Sigmoid colon (tissue), 7 donors: ENCODE results near the gene SMYD3. TPM values are rescaled to one million over a fixed set of nuclear protein-coding genes. Genes with fewer than 3 reads are reported as not detected.

Experiments used
- DNase-seq: peaks from one replicate; pipeline ENCODE4 v3.0.0-alpha.2; 2019
- H3K27ac ChIP-seq, 4 donors: fragments of 200-600 bp; sonication (generic); one replicate each; pipeline ENCODE4 v1.5.1; 2016 to 2019; ENCODE audit warnings: mild to moderate bottlenecking in 1 of 4
- H3K27me3 ChIP-seq, 3 donors: fragments of 200-600 bp; sonication (generic); one replicate each; pipeline ENCODE4 v1.5.1; 2019; ENCODE audit warnings: mild to moderate bottlenecking in 1 of 3
- H3K36me3 ChIP-seq, 4 donors: fragments of 200-600 bp; sonication (generic); one replicate each; pipeline ENCODE4 v1.5.1; 2016 to 2019
- H3K4me1 ChIP-seq, 4 donors: fragments of 200-600 bp; sonication (generic); one replicate each; pipeline ENCODE4 v1.5.1; 2017 to 2019
- H3K4me3 ChIP-seq, 4 donors: fragments of 200-600 bp; sonication (generic); one replicate each; pipeline ENCODE4 v1.5.1; 2017 to 2019; ENCODE audit warnings: mild to moderate bottlenecking in 2 of 4, moderate library complexity in 1 of 4
- H3K9me3 ChIP-seq, 4 donors: fragments of 200-600 bp in 3 of 4; sonication (generic) in 3 of 4; one replicate each; pipeline versions ENCODE4 v1.5.1 to v1.6.1; 2013 to 2019
- CTCF ChIP-seq, 4 experiments: fragments of 450-650 bp in 3 of 4; fragments of 200-600 bp in 1 of 4; IDR thresholded peaks; one replicate each; pipeline ENCODE4 v1.5.1; 2016 to 2019; ENCODE audit warnings: antibody characterized with exemption in 4 of 4, mild to moderate bottlenecking in 3 of 4, moderate library complexity in 2 of 4
- EP300 ChIP-seq, 4 donors: sonication (generic); formaldehyde crosslinking; IDR thresholded peaks; one replicate each; pipeline ENCODE4 v1.6.1; 2017; ENCODE audit warnings: antibody characterized with exemption in 4 of 4
- POLR2A ChIP-seq, 2 donors: fragments of 450-650 bp; IDR thresholded peaks; one replicate each; pipeline ENCODE4 v1.6.1; 2016; ENCODE audit warnings: antibody characterized with exemption in 2 of 2, mild to moderate bottlenecking in 2 of 2, moderate library complexity in 2 of 2
- POLR2AphosphoS5 ChIP-seq, 4 donors: sonication (generic); formaldehyde crosslinking; IDR thresholded peaks; one replicate each; pipeline ENCODE4 v1.6.1; 2017; ENCODE audit warnings: antibody characterized with exemption in 4 of 4
- WGBS, 2 donors: extraction: QIAGEN DNeasy Blood & Tissue Kit; methylation state at CpG; one replicate each; pipeline ENCODE4 v1.1.7; 2013; 5-methylcytosine and 5-hydroxymethylcytosine counted together
- intact Hi-C: fragments of 100-400 bp; cut with DNase I; formaldehyde crosslinking; loops from one replicate; pipeline ENCODE4 v1.15.1; 2023
- polyA plus RNA-seq, 3 donors: library from polyadenylated mRNA; stranded (reverse); fragments of 200-250 nt; gene quantifications; one replicate each; pipeline ENCODE4 v1.2.3, GENCODE V29; 2013
- total RNA-seq, 4 donors: library from RNA; depleted of rRNA; stranded (reverse); fragments of >200 nt; gene quantifications; one replicate each; pipeline ENCODE4 v1.1.0, GENCODE V29; 2016
- donor health status: healthy with polysubstance abuse.
- donor health status: Bipolar disorder and iron deficiency.
- donor health status: healthy.

Gene SMYD3
- total and polyA plus RNA-seq, 7 donors: 8.7 to 23.8 (median 17.1) TPM

GRCh38 chr1:246343937-246344336 lies 163.1 kb downstream of the SMYD3 start:
- DNase-seq: no peak
- Histone ChIP-seq H3K4me3 (no peak overlapping the region), H3K27me3 (no peaks in the 10 kb centered on the region), H3K27ac (no peak overlapping the region), H3K4me1 (no peaks in the 10 kb centered on the region), H3K9me3 (no peaks in the 10 kb centered on the region), H3K36me3 (no peaks in the 10 kb centered on the region)
- intact Hi-C loops: no loop called here
- WGBS, 2 donors: 95 to 98% methylated on average over 2 of the region's 2 CpGs
- no peak for TF ChIP-seq EP300 (IDR thresholded peaks at IDR 0.05)
- TF ChIP-seq POLR2AphosphoS5 (IDR thresholded peaks at IDR 0.05): no peak
- no peak for TF ChIP-seq POLR2A (IDR thresholded peaks at IDR 0.05)
- TF ChIP-seq CTCF (IDR thresholded peaks at IDR 0.05): no peak

GRCh38 chr1:246343251-246343650 lies 163.8 kb downstream of the SMYD3 start:
- no peaks in the 10 kb centered on the region for H3K4me1 ChIP-seq
- H3K27me3 ChIP-seq: no peaks in the 10 kb centered on the region
- no peak for TF ChIP-seq POLR2AphosphoS5 (IDR thresholded peaks at IDR 0.05)
- TF ChIP-seq EP300 (IDR thresholded peaks at IDR 0.05): no peak
- intact Hi-C loops: no loop called here
- no peaks in the 10 kb centered on the region for H3K36me3 ChIP-seq
- H3K27ac ChIP-seq: no peak overlapping the region
- 87 to 96% methylated on average over 1 of the region's 1 CpG for whole genome bisulfite sequencing, 2 donors
- no peak for DNase-seq
- no peaks in the 10 kb centered on the region for H3K9me3 ChIP-seq
- H3K4me3 ChIP-seq: no peak overlapping the region

GRCh38 chr1:246338546-246338945 lies 168.5 kb downstream of the SMYD3 start:
- Histone ChIP-seq H3K27ac (no peak overlapping the region), H3K9me3 (no peaks in the 10 kb centered on the region), H3K36me3 (no peaks in the 10 kb centered on the region), H3K4me1 (no peaks in the 10 kb centered on the region), H3K27me3 (no peaks in the 10 kb centered on the region), H3K4me3 (no peak overlapping the region)
- no peak for DNase-seq
- TF ChIP-seq CTCF (IDR thresholded peaks at IDR 0.05) (no peak), EP300 (IDR thresholded peaks at IDR 0.05) (no peak), POLR2A (IDR thresholded peaks at IDR 0.05) (no peak), POLR2AphosphoS5 (IDR thresholded peaks at IDR 0.05) (no peak)
- intact Hi-C loops: no loop called here
- 83 to 94% methylated on average over 4 of the region's 4 CpGs for WGBS, 2 donors

- intact Hi-C loops: no loop called here
- no peaks in the 10 kb centered on the region for H3K4me1 ChIP-seq
- no peaks in the 10 kb centered on the region for H3K9me3 ChIP-seq
- no peaks in the 10 kb centered on the region for H3K27me3 ChIP-seq
- H3K36me3 ChIP-seq: no peaks in the 10 kb centered on the region
- WGBS, 2 donors: 89 to 90% methylated on average over 4 of the region's 4 CpGs
- DNase-seq: no peak
- H3K4me3 ChIP-seq: no peak overlapping the region
- H3K27ac ChIP-seq: no peak overlapping the region
- no peak for TF ChIP-seq CTCF (IDR thresholded peaks at IDR 0.05)
- no peak for TF ChIP-seq POLR2AphosphoS5 (IDR thresholded peaks at IDR 0.05)
- TF ChIP-seq EP300 (IDR thresholded peaks at IDR 0.05): no peak
Measured at GRCh38 chr1:246338098-246338497, 169.0 kb downstream of the SMYD3 start.

- no peak for TF ChIP-seq CTCF (IDR thresholded peaks at IDR 0.05)
- no peak for TF ChIP-seq POLR2A (IDR thresholded peaks at IDR 0.05)
- TF ChIP-seq POLR2AphosphoS5 (IDR thresholded peaks at IDR 0.05): no peak
- 81 to 91% methylated on average over 5 of the region's 5 CpGs for WGBS, 2 donors
Measured at GRCh38 chr1:246335151-246335550, 171.9 kb downstream of the SMYD3 start.

More at GRCh38 chr1:246335151-246335550, 171.9 kb downstream of the SMYD3 start:
- Histone ChIP-seq H3K4me1 (no peaks in the 10 kb centered on the region), H3K4me3 (no peak overlapping the region), H3K36me3 (no peaks in the 10 kb centered on the region), H3K27ac (no peak overlapping the region), H3K27me3 (no peaks in the 10 kb centered on the region), H3K9me3 (no peaks in the 10 kb centered on the region)
- no peak for DNase-seq
- intact Hi-C loops: no loop called here
